Skin of body (tissue), 2 donors: ENCODE results near the gene TMEM163. TPM values are rescaled to one million over a fixed set of nuclear protein-coding genes. Genes with fewer than 3 reads are reported as not detected.

Experiments
- DNase-seq: peaks from one replicate; lab custom pipeline; 2025; lab: John Stamatoyannopoulos, UW
- total RNA-seq: library from RNA; depleted of rRNA; stranded (reverse); fragments of >200 nt; gene quantifications from one replicate; pipeline ENCODE4 v1.2.3, GENCODE V29; 2014

Gene TMEM163
- total RNA-seq, 1 donor from 2014 or later: 0.59 TPM

GRCh38 chr2:134438371-134438770 lies 280.4 kb downstream of the TMEM163 start:
- DNase-seq: no peak

- no peak for DNase-seq
These were observed 282.1 kb downstream of the TMEM163 start for GRCh38 chr2:134436706-134437105.

GRCh38 chr2:134435936-134436335 lies 282.9 kb downstream of the TMEM163 start:
- no peak for DNase-seq

GRCh38 chr2:134435505-134435904 lies 283.3 kb downstream of the TMEM163 start:
- no peak for DNase-seq

GRCh38 chr2:134433979-134434378 lies 284.8 kb downstream of the TMEM163 start:
- no peak for DNase-seq

- DNase-seq: no peak
These were observed 285.3 kb downstream of the TMEM163 start for GRCh38 chr2:134433469-134433868.

- no peak for DNase-seq
These were observed 286.3 kb downstream of the TMEM163 start for GRCh38 chr2:134432435-134432883.

- no peak for DNase-seq
These were observed 286.9 kb downstream of the TMEM163 start for GRCh38 chr2:134431838-134432434.

GRCh38 chr2:134429886-134430285 lies 288.9 kb downstream of the TMEM163 start:
- no peak for DNase-seq

- DNase-seq: no peak
These were observed 292.1 kb downstream of the TMEM163 start for GRCh38 chr2:134426721-134427120.

- no peak for DNase-seq
These were observed 292.9 kb downstream of the TMEM163 start for GRCh38 chr2:134425724-134426496.

- DNase-seq: no peak
These were observed 297.1 kb downstream of the TMEM163 start for GRCh38 chr2:134421556-134422328.

- DNase-seq: no peak
These were observed 297.9 kb downstream of the TMEM163 start for GRCh38 chr2:134420920-134421319.

- no peak for DNase-seq
These were observed 298.5 kb downstream of the TMEM163 start for GRCh38 chr2:134420259-134420658.

GRCh38 chr2:134417968-134418582 lies 300.7 kb downstream of the TMEM163 start:
- DNase-seq: no peak

GRCh38 chr2:134416637-134417036 lies 302.2 kb downstream of the TMEM163 start:
- DNase-seq: no peak

- DNase-seq: no peak
These were observed 302.8 kb downstream of the TMEM163 start for GRCh38 chr2:134416018-134416417.

GRCh38 chr2:134413912-134414311 lies 304.9 kb downstream of the TMEM163 start:
- no peak for DNase-seq

GRCh38 chr2:134413430-134413829 lies 305.4 kb downstream of the TMEM163 start:
- DNase-seq: no peak

- DNase-seq: no peak
These were observed 306.2 kb downstream of the TMEM163 start for GRCh38 chr2:134412639-134412999.

GRCh38 chr2:134411828-134412638 lies 306.8 kb downstream of the TMEM163 start:
- DNase-seq: peak; percentile 77
